Fibroblast of lung (primary cell): ENCODE measurements around the gene PBLD. TPM values are rescaled to one million over a fixed set of nuclear protein-coding genes. Genes with fewer than 3 reads are reported as not detected.
A peak's percentile ranks its signal among the peaks of the same experiment; 100 is the strongest.

Experiments
- DNase-seq, 2 donors: peaks; one replicate each; pipeline versions ENCODE4 v3.0.0 to v3.0.0-alpha.2; 2010; ENCODE audit warnings: low read depth in 2 of 2
- H2AFZ ChIP-seq: 2 replicates; pipeline ENCODE4 v1.5.1; 2012; ENCODE audit warnings: low read length, control low read depth, inconsistent platforms
- H3K27ac ChIP-seq: 2 replicates; pipeline ENCODE4 v1.5.1; 2011; ENCODE audit warnings: low read length, control low read depth; ENCODE audit not compliant: insufficient read depth
- H3K27me3 ChIP-seq: 2 replicates; pipeline ENCODE4 v1.5.1; 2011; ENCODE audit warnings: mild to moderate bottlenecking, low read length; ENCODE audit not compliant: control insufficient read depth, insufficient read depth
- H3K36me3 ChIP-seq: 2 replicates; pipeline ENCODE4 v1.5.1; 2011; ENCODE audit warnings: low read length; ENCODE audit not compliant: control insufficient read depth, insufficient read depth
- H3K4me1 ChIP-seq: 2 replicates; pipeline ENCODE4 v1.5.1; 2011; ENCODE audit warnings: low read length; ENCODE audit not compliant: control insufficient read depth, insufficient read depth; ENCODE audit errors: extremely low read depth
- H3K4me2 ChIP-seq: 2 replicates; pipeline ENCODE4 v1.5.1; 2011; ENCODE audit warnings: low read length, control low read depth; ENCODE audit not compliant: insufficient read depth; ENCODE audit errors: extremely low read depth
- H3K4me3 ChIP-seq, 4 experiments: fragments of 200-600 bp in 1 of 4; sonication (generic) in 1 of 4; replicated peaks in 1 of 4; 2 replicates each; pipeline ENCODE4 v1.5.1; 2011 to 2016; ENCODE audit warnings: low read length in 4 of 4, low read depth in 3 of 4, mild to moderate bottlenecking in 3 of 4, control low read depth in 2 of 4, inconsistent platforms in 1 of 4, mixed read lengths in 1 of 4; ENCODE audit not compliant: insufficient read depth in 1 of 4; ENCODE audit errors: control extremely low read depth in 1 of 4
- H3K79me2 ChIP-seq: 2 replicates; pipeline ENCODE4 v1.5.1; 2012; ENCODE audit warnings: mild to moderate bottlenecking, low read length, inconsistent platforms; ENCODE audit not compliant: control insufficient read depth, insufficient read depth
- H3K9ac ChIP-seq: 2 replicates; pipeline ENCODE4 v1.5.1; 2011; ENCODE audit warnings: mild to moderate bottlenecking, low read length, control low read depth; ENCODE audit not compliant: insufficient read depth
- H3K9me3 ChIP-seq: 2 replicates; pipeline ENCODE4 v1.5.1; 2012; ENCODE audit warnings: low read depth, low read length; ENCODE audit not compliant: control insufficient read depth, insufficient read depth
- H4K20me1 ChIP-seq: 2 replicates; pipeline ENCODE4 v1.5.1; 2011; ENCODE audit warnings: low read length; ENCODE audit not compliant: control insufficient read depth, insufficient read depth; ENCODE audit errors: extremely low read depth
- CTCF ChIP-seq, 2 donors: IDR thresholded peaks in 1 of 2; conservative IDR thresholded peaks in 1 of 2; 1 replicate in 1 of 2; 2 replicates in 1 of 2; pipeline ENCODE4 v1.5.1; 2011 to 2012; ENCODE audit warnings: low read length in 2 of 2, control low read depth in 1 of 2, inconsistent platforms in 1 of 2, low read depth in 1 of 2, mild to moderate bottlenecking in 1 of 2
- EZH2 ChIP-seq: IDR thresholded peaks from 2 replicates; pipeline ENCODE4 v1.5.1; 2012; ENCODE audit warnings: low read length, control low read depth, mild to moderate bottlenecking; ENCODE audit errors: missing control alignments
- polyA minus RNA-seq: library from RNA; depleted of rRNA, polyadenylated mRNA; stranded (reverse); fragments of >200 nt; gene quantifications from 2 replicates; pipeline ENCODE4 v1.2.3, GENCODE V29; 2011; ENCODE audit warnings: low replicate concordance
- polyA plus RNA-seq, 2 donors: library from polyadenylated mRNA; depleted of rRNA in 1 of 2; stranded (reverse) in 1 of 2; unstranded in 1 of 2; fragments of >200 nt; gene quantifications; 2 replicates each; pipeline ENCODE4 v1.2.1, GENCODE V29; 2011 to 2012; ENCODE audit warnings: missing spikeins in 1 of 2
- total RNA-seq: library from RNA; depleted of rRNA; stranded (reverse); fragments of >200 nt; gene quantifications from 2 replicates; pipeline ENCODE4 v1.2.1, GENCODE V29; 2014

PBLD gene
- 2.8 and 5.1 TPM in 2 replicates for total RNA-seq
- polyA plus RNA-seq = 1.3 TPM in 2 replicates
- 6.4 and 7.0 TPM in 2 replicates for polyA plus RNA-seq (2012)
- polyA minus RNA-seq = 3.7 TPM in 1 of 2 replicates, not detected in the other

GRCh38 chr10:68332259-68333057 lies at the start of gene PBLD:
TSS of gene PBLD (minus strand) at chr10:68332928. CDS start at chr10:68306844, 26,084 bp downstream.
- H3K9me3 ChIP-seq = no peaks in the 10 kb centered on the region
- no peak within 1 kb of the TSS for H2AFZ ChIP-seq
- H3K4me2 ChIP-seq = peak within 1 kb of the TSS; percentile 98
- H4K20me1 ChIP-seq = peaks cover 19% of the 10 kb centered on the region
- TF ChIP-seq CTCF (conservative IDR thresholded peaks at IDR 0.05 in 1 of 2, IDR thresholded peaks at IDR 0.05 in 1 of 2; ENCODE audit: low read depth in 1 of 2, low read length in 2 of 2) = peak; percentile 47 to 50
- TF ChIP-seq EZH2 = no peak
- H3K9ac ChIP-seq = peak within 1 kb of the TSS; percentile 92
- H3K4me3 ChIP-seq = peak within 1 kb of the TSS; percentile 91 to 94 (median 91)
- DNase-seq = peak; percentile 77 to 82
- peak within 1 kb of the TSS; percentile 99 for H3K27ac ChIP-seq
- H3K79me2 ChIP-seq = peaks cover 60% of the 10 kb centered on the region
- peaks cover 25% of the 10 kb centered on the region for H3K4me1 ChIP-seq
- H3K27me3 ChIP-seq = no peaks in the 10 kb centered on the region
- H3K36me3 ChIP-seq = no peaks in the 10 kb centered on the region

- no peaks in the 10 kb centered on the region for H3K27me3 ChIP-seq
- no peaks in the 10 kb centered on the region for H3K4me1 ChIP-seq
- no peak overlapping the region for H3K4me2 ChIP-seq
- DNase-seq = no peak
- H2AFZ ChIP-seq = no peak overlapping the region
- TF ChIP-seq EZH2 (no peak), CTCF (conservative IDR thresholded peaks at IDR 0.05 in 1 of 2, IDR thresholded peaks at IDR 0.05 in 1 of 2; ENCODE audit: low read depth in 1 of 2, low read length in 2 of 2) (no peak)
- H3K79me2 ChIP-seq = no peaks in the 10 kb centered on the region
- no peaks in the 10 kb centered on the region for H4K20me1 ChIP-seq
- no peak overlapping the region for H3K27ac ChIP-seq
- peaks cover 3% of the 10 kb centered on the region for H3K36me3 ChIP-seq
- H3K9ac ChIP-seq = no peak overlapping the region
- no peak overlapping the region for H3K4me3 ChIP-seq
- no peaks in the 10 kb centered on the region for H3K9me3 ChIP-seq
Observed at GRCh38 chr10:68371604-68372003, 38.9 kb upstream of the PBLD start.

GRCh38 chr10:68367121-68367520 lies 34.4 kb upstream of the PBLD start:
- H2AFZ ChIP-seq = no peak overlapping the region
- H3K9me3 ChIP-seq = no peaks in the 10 kb centered on the region
- H3K27me3 ChIP-seq = no peaks in the 10 kb centered on the region
- H3K79me2 ChIP-seq = no peaks in the 10 kb centered on the region
- no peak for TF ChIP-seq EZH2
- no peak for TF ChIP-seq CTCF (conservative IDR thresholded peaks at IDR 0.05 in 1 of 2, IDR thresholded peaks at IDR 0.05 in 1 of 2; ENCODE audit: low read depth in 1 of 2, low read length in 2 of 2)
- DNase-seq = peak in 1 of 2 donors; percentile 28
- no peaks in the 10 kb centered on the region for H3K4me1 ChIP-seq
- no peak overlapping the region for H3K4me3 ChIP-seq
- no peak overlapping the region for H3K9ac ChIP-seq
- no peaks in the 10 kb centered on the region for H3K36me3 ChIP-seq
- H4K20me1 ChIP-seq = no peaks in the 10 kb centered on the region
- no peak overlapping the region for H3K27ac ChIP-seq
- no peak overlapping the region for H3K4me2 ChIP-seq
